Astrocyte of the cerebellum (primary cell): ENCODE measurements around the gene TSPAN5.

Source experiments
- DNase-seq: peaks from one replicate; pipeline ENCODE4 v3.0.0-alpha.2; 2011; ENCODE audit warnings: low read depth
- H3K4me3 ChIP-seq: 2 replicates; pipeline ENCODE4 v1.5.1; 2011; ENCODE audit warnings: mild to moderate bottlenecking, low read depth, low read length, moderate library complexity
- CTCF ChIP-seq: IDR thresholded peaks from 2 replicates; pipeline ENCODE4 v1.5.1; 2012; ENCODE audit warnings: low read length, low read depth, moderate library complexity, mild to moderate bottlenecking; ENCODE audit errors: missing control alignments
- in situ Hi-C: cut with HindIII; loops from 2 replicates; pipeline ENCODE4 v1.10.0; 2017; ENCODE audit warnings: low sequenced_read_pairs

TSPAN5 gene

DNA sequence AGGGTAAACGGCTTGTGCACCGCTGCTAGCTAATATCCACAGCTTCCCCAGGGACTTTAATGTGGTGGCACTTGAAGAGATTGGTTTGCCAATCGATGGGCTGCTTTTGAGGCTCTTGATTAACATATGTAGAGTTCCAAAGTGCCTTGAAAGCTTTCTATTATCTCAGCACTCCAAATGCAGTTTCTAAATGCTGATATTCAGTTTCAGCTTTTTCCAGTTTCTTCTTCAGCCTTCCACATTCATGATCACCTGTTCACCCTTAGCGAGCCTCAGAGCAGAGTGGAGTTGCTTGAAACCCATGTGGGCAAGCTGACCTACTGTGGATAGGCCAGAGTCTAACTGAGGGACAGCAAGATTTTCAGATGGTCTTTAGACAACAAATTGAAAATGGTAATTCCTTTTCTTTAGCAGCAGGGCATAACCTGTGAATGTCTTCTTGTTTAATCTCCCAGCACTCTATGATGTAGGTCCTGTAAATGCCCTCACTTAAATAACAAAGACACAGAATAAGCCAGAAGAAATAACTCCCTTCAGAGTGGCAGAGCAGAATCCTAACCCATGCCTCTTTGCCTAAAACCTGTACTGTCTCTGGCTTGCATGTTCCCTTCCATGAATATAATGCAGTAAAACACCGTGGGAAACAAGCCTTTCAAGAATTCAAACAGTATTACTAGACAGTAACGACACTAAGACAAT lies 99.8 kb downstream of the TSPAN5 start:
- in situ Hi-C loops = no loop called here
- no peak for TF ChIP-seq CTCF
- H3K4me3 ChIP-seq = no peak overlapping the region
- DNase-seq = no peak

- DNase-seq = peak; percentile 26
- in situ Hi-C loops = no loop called here
- no peak for TF ChIP-seq CTCF
- no peak overlapping the region for H3K4me3 ChIP-seq
These were observed 101.1 kb downstream of the TSPAN5 start for GRCh38 chr4:98557194-98557892.

DNA sequence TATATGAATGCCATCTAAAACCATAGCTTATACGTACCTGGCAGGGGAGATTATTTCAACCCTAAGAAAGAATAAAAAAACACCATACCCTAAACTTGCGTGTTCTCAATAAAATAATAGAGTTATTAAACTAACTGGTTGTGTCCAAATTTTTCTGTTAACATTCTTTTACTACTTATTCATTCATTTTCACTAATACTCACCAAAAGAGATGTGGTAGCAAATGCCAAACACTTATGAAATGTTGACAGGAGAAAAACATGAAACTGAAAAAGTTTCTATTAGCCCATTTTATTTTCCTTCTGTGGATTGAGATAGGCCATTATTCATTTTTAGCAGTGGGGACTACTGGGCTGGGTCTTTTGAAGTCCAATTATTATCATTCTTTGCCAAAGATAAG lies 102.0 kb downstream of the TSPAN5 start:
- in situ Hi-C loops = no loop called here
- no peak overlapping the region for H3K4me3 ChIP-seq
- DNase-seq = no peak
- TF ChIP-seq CTCF = no peak

- H3K4me3 ChIP-seq = no peak overlapping the region
- in situ Hi-C loops = no loop called here
- no peak for DNase-seq
- TF ChIP-seq CTCF = no peak
These were observed 102.5 kb downstream of the TSPAN5 start for GRCh38 chr4:98555798-98556445.

- peak; percentile 38 for TF ChIP-seq CTCF
- DNase-seq = peak; percentile 63
- H3K4me3 ChIP-seq = peak overlapping the region; percentile 35
- in situ Hi-C loops = no loop called here
These were observed 111.4 kb downstream of the TSPAN5 start for GRCh38 chr4:98546910-98547594.

- no peak for DNase-seq
- TF ChIP-seq CTCF = no peak
- in situ Hi-C loops = no loop called here
- H3K4me3 ChIP-seq = no peak overlapping the region
These were observed 113.5 kb downstream of the TSPAN5 start for GRCh38 chr4:98544818-98545414.
